Thyroid gland (tissue), 4 donors: ENCODE data around the gene FBXL7.

Source experiments
- POLR2A ChIP-seq, 2 donors: fragments of 450-650 bp; IDR thresholded peaks; one replicate each; pipeline ENCODE4 v1.6.1; 2017; ENCODE audit warnings: antibody characterized with exemption in 2 of 2, mild to moderate bottlenecking in 2 of 2, moderate library complexity in 1 of 2
- TF ChIP-seq, protein P1 (sequence below), 6 experiments: fragments of 200-600 bp in 3 of 6; fragments of 450-650 bp in 3 of 6; sonication (generic) in 3 of 6; IDR thresholded peaks; one replicate each; pipeline ENCODE4 v1.5.1; 2016 to 2019; ENCODE audit warnings: antibody characterized with exemption in 6 of 6, mild to moderate bottlenecking in 2 of 6, inconsistent platforms in 1 of 6, moderate library complexity in 1 of 6

- TF ChIP-seq, protein P1, sequence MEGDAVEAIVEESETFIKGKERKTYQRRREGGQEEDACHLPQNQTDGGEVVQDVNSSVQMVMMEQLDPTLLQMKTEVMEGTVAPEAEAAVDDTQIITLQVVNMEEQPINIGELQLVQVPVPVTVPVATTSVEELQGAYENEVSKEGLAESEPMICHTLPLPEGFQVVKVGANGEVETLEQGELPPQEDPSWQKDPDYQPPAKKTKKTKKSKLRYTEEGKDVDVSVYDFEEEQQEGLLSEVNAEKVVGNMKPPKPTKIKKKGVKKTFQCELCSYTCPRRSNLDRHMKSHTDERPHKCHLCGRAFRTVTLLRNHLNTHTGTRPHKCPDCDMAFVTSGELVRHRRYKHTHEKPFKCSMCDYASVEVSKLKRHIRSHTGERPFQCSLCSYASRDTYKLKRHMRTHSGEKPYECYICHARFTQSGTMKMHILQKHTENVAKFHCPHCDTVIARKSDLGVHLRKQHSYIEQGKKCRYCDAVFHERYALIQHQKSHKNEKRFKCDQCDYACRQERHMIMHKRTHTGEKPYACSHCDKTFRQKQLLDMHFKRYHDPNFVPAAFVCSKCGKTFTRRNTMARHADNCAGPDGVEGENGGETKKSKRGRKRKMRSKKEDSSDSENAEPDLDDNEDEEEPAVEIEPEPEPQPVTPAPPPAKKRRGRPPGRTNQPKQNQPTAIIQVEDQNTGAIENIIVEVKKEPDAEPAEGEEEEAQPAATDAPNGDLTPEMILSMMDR (IDR thresholded peaks at IDR 0.05), result no peak
- no peak for TF ChIP-seq POLR2A (IDR thresholded peaks at IDR 0.05)
These were observed 306.6 kb downstream of the FBXL7 start for GRCh38 chr5:15806613-15807012.
